Measurements from ENCODE around the gene FOLR1. TPM values are rescaled to one million over a fixed set of nuclear protein-coding genes. Genes with fewer than 3 reads are reported as not detected.

The FOLR1 gene
- total RNA-seq, 1 experiment from 2014 or later = 4.8 TPM

DNA sequence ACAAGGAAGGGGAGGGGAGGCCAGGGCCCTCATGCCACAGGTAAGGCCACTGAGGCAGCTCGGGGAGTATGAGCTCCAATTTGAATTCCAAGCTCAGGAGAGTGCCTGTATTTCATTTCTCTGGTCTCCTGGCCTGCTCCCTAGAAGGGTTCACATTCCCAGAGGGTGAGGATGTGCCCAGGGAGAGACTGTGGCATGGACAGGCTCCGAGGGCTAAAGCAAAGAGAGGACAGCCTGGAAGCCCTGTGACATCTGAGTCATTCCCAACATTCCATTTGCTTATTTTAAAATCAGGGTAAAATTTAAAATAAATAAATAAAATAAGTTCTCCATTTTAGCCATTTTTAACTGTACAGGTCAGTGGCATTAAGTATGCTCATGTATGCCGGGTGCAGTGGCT lies 18.6 kb upstream of the FOLR1 start:
- H3K27me3 ChIP-seq (ENCODE audit: insufficient read depth, low read length) = no peaks in the 10 kb centered on the region
- no peak overlapping the region for H3K4me2 ChIP-seq (ENCODE audit: low read length)
- no peaks in the 10 kb centered on the region for H3K9me3 ChIP-seq (ENCODE audit: control insufficient read depth in 1 of 2, insufficient read depth in 1 of 2, low read depth in 1 of 2, low read length in 2 of 2)
- ATAC-seq = no peak
- DNase-seq (ENCODE audit: low read depth, low spot score) = no peak
- H3K4me3 ChIP-seq (replicated peaks in 1 of 2; ENCODE audit: low read depth in 1 of 2, low read length in 2 of 2) = no peak overlapping the region
- ChIA-PET POLR2A (no interaction called here), CTCF (no interaction called here), RAD21 (ENCODE audit: low non-redundant PET in 1 of 2, low total read pairs in 2 of 2, uncharacterized antibody in 2 of 2, unreplicated experiment in 2 of 2) (no interaction called here)
- H3K9me2 ChIP-seq (ENCODE audit: insufficient read depth) = no peaks in the 10 kb centered on the region
- no peaks in the 10 kb centered on the region for H3K36me3 ChIP-seq (ENCODE audit: control insufficient read depth in 1 of 2, insufficient read depth in 2 of 2, low read length in 2 of 2)
- no peak overlapping the region for H3K9ac ChIP-seq (ENCODE audit: low read length)
- no peak overlapping the region for H3K27ac ChIP-seq (ENCODE audit: low read depth, low read length)
- BruUV-seq (replicated peaks) = no TSS peak
- intact Hi-C loops (cut with micrococcal nuclease) = no loop called here
- no peak for TF ChIP-seq RAD21 (IDR thresholded peaks at IDR 0.05; ENCODE audit: low read depth)
- TF ChIP-seq, protein P1, sequence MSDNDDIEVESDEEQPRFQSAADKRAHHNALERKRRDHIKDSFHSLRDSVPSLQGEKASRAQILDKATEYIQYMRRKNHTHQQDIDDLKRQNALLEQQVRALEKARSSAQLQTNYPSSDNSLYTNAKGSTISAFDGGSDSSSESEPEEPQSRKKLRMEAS (IDR thresholded peaks at IDR 0.05) = no peak
- TF ChIP-seq POLR2AphosphoS5 (IDR thresholded peaks at IDR 0.05; ENCODE audit: low read depth, low read length) = no peak
- TF ChIP-seq, protein P2, sequence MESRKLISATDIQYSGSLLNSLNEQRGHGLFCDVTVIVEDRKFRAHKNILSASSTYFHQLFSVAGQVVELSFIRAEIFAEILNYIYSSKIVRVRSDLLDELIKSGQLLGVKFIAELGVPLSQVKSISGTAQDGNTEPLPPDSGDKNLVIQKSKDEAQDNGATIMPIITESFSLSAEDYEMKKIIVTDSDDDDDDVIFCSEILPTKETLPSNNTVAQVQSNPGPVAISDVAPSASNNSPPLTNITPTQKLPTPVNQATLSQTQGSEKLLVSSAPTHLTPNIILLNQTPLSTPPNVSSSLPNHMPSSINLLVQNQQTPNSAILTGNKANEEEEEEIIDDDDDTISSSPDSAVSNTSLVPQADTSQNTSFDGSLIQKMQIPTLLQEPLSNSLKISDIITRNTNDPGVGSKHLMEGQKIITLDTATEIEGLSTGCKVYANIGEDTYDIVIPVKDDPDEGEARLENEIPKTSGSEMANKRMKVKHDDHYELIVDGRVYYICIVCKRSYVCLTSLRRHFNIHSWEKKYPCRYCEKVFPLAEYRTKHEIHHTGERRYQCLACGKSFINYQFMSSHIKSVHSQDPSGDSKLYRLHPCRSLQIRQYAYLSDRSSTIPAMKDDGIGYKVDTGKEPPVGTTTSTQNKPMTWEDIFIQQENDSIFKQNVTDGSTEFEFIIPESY (IDR thresholded peaks at IDR 0.05; ENCODE audit: extremely low read depth, insufficient replicate concordance, low read length) = no peak
- no peak for TF ChIP-seq YY1 (IDR thresholded peaks at IDR 0.05; ENCODE audit: extremely low read depth, insufficient replicate concordance, low read depth, low read length)
- TF ChIP-seq FOSL1 (IDR thresholded peaks at IDR 0.05; ENCODE audit: low read depth) = no peak
- no peak for TF ChIP-seq SP1 (IDR thresholded peaks at IDR 0.05; ENCODE audit: low read depth)
- TF ChIP-seq EZH2 (IDR thresholded peaks at IDR 0.05) = no peak
- no peak for TF ChIP-seq ZNF274 (IDR thresholded peaks at IDR 0.05; ENCODE audit: low read depth, low read length)
- TF ChIP-seq EGR1 (IDR thresholded peaks at IDR 0.05; ENCODE audit: low read depth) = no peak
- TF ChIP-seq ELF1 (IDR thresholded peaks at IDR 0.05; ENCODE audit: borderline replicate concordance, low read depth) = no peak
- H3K4me1 ChIP-seq (ENCODE audit: control insufficient read depth in 1 of 2, insufficient read depth in 2 of 2, low read length in 2 of 2) = no peaks in the 10 kb centered on the region
- H3K79me2 ChIP-seq (ENCODE audit: insufficient read depth, low read length) = no peaks in the 10 kb centered on the region
- H2AFZ ChIP-seq (ENCODE audit: low read depth, low read length, poor library complexity, severe bottlenecking) = no peak overlapping the region
- H4K20me1 ChIP-seq (ENCODE audit: insufficient read depth) = no peaks in the 10 kb centered on the region

Data from HCT116 (cell line).